NCI-H748 treated with DMSO at 0.1 percent for 48 hours (cell line): ENCODE results near the gene WEE1.

Experiments
- DNase-seq: peaks from one replicate; lab custom pipeline; 2025; lab: John Stamatoyannopoulos, UW

The WEE1 gene

GRCh38 chr11:9566561-9567063 is 6.9 kb upstream of the WEE1 start:
- DNase-seq, result no peak

GRCh38 chr11:9567401-9567800 is 6.1 kb upstream of the WEE1 start:
- DNase-seq, result no peak

GRCh38 chr11:9568161-9568853 is 5.2 kb upstream of the WEE1 start:
- no peak for DNase-seq

- DNase-seq, result peak; percentile 69
Measured at GRCh38 chr11:9568854-9569587, 4.4 kb upstream of the WEE1 start.

- no peak for DNase-seq
Measured at GRCh38 chr11:9569588-9570164, 3.8 kb upstream of the WEE1 start.

- DNase-seq, result no peak
Measured at GRCh38 chr11:9570313-9571025, 3.0 kb upstream of the WEE1 start.

- DNase-seq, result no peak
Measured at GRCh38 chr11:9571071-9571762, 2.3 kb upstream of the WEE1 start.

- no peak for DNase-seq
Measured at GRCh38 chr11:9571763-9572115, 1.7 kb upstream of the WEE1 start.

- DNase-seq, result no peak
Measured at GRCh38 chr11:9573775-9574621, 528 bp downstream of the WEE1 start.

- no peak for DNase-seq
Measured at GRCh38 chr11:9574622-9575259, 1.3 kb downstream of the WEE1 start.

GRCh38 chr11:9575260-9576240 is 2.1 kb downstream of the WEE1 start:
- peak; percentile 50 for DNase-seq

- DNase-seq, result no peak
Measured at GRCh38 chr11:9576701-9577381, 3.4 kb downstream of the WEE1 start.

- no peak for DNase-seq
Measured at GRCh38 chr11:9577556-9577955, 4.1 kb downstream of the WEE1 start.

GRCh38 chr11:9580894-9581293 is 7.4 kb downstream of the WEE1 start:
- DNase-seq, result no peak

- DNase-seq, result no peak
Measured at GRCh38 chr11:9581556-9582161, 8.2 kb downstream of the WEE1 start.

- DNase-seq, result no peak
Measured at GRCh38 chr11:9590717-9591116, 17.2 kb downstream of the WEE1 start.

GRCh38 chr11:9594267-9595046 is 21.0 kb downstream of the WEE1 start:
- DNase-seq, result no peak
